WI38 (cell line): ENCODE results near the gene COX7A2L.

Experiments used
- H3K4me3 ChIP-seq: 2 replicates; pipeline ENCODE4 v1.5.1; 2011; ENCODE audit warnings: low read depth, mild to moderate bottlenecking, control low read depth, low read length
- TF ChIP-seq, protein P1 (sequence below): IDR thresholded peaks from 2 replicates; pipeline ENCODE4 v1.5.1; 2012; ENCODE audit warnings: low read depth, mild to moderate bottlenecking, control low read depth, low read length

The COX7A2L gene

DNA sequence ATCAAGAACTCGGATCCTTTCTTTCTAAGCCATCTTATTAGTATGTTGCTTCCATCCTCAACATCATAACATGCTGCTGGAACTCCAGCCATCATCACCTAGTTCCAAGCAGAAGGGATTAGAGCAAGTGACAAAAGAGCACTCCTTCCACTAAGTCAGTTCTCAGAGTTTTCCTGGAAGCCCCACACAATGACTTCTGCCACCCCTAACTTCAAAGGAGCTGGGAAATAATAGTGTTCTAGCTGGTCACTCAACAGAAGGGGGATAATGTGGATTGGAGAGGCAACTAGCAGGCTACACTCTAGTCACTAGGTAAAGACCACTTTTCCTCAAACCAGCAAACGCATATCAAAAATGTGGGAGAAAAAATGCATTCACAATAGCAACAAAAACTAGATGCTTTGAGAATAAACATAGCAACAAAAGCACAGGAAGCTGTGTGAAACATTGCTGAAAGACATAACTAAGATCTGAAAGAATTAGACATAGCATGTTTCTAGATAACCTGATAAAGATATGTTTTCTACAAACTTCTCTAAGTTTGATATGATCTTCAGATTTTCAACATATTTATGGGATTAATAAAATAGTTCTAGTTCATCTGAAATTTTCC is 39.5 kb downstream of the COX7A2L start:
- TF ChIP-seq, protein P1, sequence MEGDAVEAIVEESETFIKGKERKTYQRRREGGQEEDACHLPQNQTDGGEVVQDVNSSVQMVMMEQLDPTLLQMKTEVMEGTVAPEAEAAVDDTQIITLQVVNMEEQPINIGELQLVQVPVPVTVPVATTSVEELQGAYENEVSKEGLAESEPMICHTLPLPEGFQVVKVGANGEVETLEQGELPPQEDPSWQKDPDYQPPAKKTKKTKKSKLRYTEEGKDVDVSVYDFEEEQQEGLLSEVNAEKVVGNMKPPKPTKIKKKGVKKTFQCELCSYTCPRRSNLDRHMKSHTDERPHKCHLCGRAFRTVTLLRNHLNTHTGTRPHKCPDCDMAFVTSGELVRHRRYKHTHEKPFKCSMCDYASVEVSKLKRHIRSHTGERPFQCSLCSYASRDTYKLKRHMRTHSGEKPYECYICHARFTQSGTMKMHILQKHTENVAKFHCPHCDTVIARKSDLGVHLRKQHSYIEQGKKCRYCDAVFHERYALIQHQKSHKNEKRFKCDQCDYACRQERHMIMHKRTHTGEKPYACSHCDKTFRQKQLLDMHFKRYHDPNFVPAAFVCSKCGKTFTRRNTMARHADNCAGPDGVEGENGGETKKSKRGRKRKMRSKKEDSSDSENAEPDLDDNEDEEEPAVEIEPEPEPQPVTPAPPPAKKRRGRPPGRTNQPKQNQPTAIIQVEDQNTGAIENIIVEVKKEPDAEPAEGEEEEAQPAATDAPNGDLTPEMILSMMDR = no peak
- H3K4me3 ChIP-seq = no peak overlapping the region

DNA sequence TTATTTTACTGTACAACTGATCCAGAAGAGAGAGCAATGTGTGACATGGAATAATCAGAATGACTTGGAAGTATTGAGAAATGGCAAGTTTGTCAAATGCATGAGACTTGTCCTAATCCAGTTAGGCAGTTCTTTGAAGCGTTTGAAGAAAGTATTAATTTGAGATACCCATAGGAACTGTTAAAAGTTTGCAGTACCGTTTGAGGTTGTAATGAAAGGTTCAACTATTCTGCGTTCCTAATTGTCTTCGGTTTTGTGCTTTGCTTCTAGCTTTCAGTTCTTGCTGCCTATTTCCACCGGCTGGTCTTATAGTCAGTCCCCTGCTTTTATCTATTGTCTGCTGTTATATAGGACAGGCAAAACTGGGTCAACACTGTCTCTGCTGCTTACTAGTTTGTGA is 41.8 kb downstream of the COX7A2L start:
- TF ChIP-seq, protein P1 = no peak

DNA sequence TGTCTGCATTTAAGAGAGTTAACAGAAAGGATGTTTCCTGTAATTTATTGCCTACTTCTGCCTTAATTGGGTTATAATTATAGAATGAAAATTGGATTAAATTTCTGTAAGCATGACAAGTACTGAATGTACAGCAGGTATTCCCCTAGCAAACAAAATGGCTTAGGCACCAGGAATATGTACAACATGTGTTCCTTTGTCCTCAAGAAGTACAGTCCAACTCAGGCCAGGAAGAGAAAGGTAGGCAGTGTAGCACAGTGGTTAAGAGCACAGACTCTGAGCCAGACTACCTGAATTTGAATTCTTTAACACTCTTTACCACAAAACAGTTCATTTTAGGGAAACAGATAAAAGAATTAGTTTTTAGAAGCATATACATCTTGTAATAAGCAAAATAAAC is 43.1 kb downstream of the COX7A2L start:
- TF ChIP-seq, protein P1 = no peak
- no peak overlapping the region for H3K4me3 ChIP-seq

More for the DNA sequence above, 41.8 kb downstream of the COX7A2L start:
- H3K4me3 ChIP-seq = no peak overlapping the region

GRCh38 chr2:42317486-42317885 is 43.5 kb downstream of the COX7A2L start:
- no peak overlapping the region for H3K4me3 ChIP-seq
- TF ChIP-seq, protein P1 = no peak

GRCh38 chr2:42316910-42317309 is 44.1 kb downstream of the COX7A2L start:
- TF ChIP-seq, protein P1 = no peak
- no peak overlapping the region for H3K4me3 ChIP-seq

GRCh38 chr2:42315844-42316470 is 45.1 kb downstream of the COX7A2L start:
- H3K4me3 ChIP-seq = no peak overlapping the region
- TF ChIP-seq, protein P1 = no peak

- H3K4me3 ChIP-seq = no peak overlapping the region
- TF ChIP-seq, protein P1 = no peak
Measured at GRCh38 chr2:42314892-42315468, 46.0 kb downstream of the COX7A2L start.
